ENCODE measurements around the gene SLC25A22.

The SLC25A22 gene

DNA sequence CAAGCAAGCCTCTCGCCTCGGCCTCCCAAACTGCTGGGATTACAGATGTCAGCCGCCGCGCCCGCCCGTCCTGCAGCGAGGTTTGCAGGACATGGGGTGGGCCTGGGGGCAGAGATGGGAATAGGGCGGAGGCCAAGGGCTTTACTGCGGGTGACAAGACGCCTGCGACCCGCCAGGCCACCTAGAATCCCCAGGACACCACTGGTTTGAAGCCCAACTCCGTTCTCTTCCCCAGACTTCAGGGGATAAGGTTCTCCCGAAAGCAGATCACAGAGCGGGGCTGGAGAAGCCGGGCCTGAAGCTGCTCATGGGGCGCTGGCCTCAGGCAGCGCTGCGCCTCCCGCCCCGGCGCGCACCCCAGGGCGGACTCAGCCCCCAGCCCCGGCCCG, 43.9 kb upstream of the SLC25A22 start:
- H3K4me1 ChIP-seq (ENCODE audit: control insufficient read depth in 5 of 5, insufficient read depth in 5 of 5, low read length in 5 of 5), result peaks cover 15 to 86% (median 71%) of the 10 kb centered on the region in 5 donors
- H3K27me3 ChIP-seq (ENCODE audit: control insufficient read depth in 5 of 5, insufficient read depth in 4 of 5, low read length in 5 of 5), result no peaks in the 10 kb centered on the region
- peak overlapping the region; percentile 84 to 94 (median 86) for H3K4me3 ChIP-seq (ENCODE audit: low read depth in 1 of 5, low read length in 5 of 5)
- peak overlapping the region; percentile 92 for H3K27ac ChIP-seq (ENCODE audit: low read depth, low read length)
- H3K9me3 ChIP-seq (ENCODE audit: control insufficient read depth in 5 of 5, low read length in 5 of 5), result no peaks in the 10 kb centered on the region
- H3K9ac ChIP-seq (ENCODE audit: low read length in 5 of 5), result peak overlapping the region in 4 of 5 donors; percentile 76 to 86 (median 84)
- peaks cover 0 to 42% (median 37%) of the 10 kb centered on the region in 5 donors for H3K36me3 ChIP-seq (ENCODE audit: control insufficient read depth in 5 of 5, insufficient read depth in 5 of 5, low read length in 5 of 5)

DNA sequence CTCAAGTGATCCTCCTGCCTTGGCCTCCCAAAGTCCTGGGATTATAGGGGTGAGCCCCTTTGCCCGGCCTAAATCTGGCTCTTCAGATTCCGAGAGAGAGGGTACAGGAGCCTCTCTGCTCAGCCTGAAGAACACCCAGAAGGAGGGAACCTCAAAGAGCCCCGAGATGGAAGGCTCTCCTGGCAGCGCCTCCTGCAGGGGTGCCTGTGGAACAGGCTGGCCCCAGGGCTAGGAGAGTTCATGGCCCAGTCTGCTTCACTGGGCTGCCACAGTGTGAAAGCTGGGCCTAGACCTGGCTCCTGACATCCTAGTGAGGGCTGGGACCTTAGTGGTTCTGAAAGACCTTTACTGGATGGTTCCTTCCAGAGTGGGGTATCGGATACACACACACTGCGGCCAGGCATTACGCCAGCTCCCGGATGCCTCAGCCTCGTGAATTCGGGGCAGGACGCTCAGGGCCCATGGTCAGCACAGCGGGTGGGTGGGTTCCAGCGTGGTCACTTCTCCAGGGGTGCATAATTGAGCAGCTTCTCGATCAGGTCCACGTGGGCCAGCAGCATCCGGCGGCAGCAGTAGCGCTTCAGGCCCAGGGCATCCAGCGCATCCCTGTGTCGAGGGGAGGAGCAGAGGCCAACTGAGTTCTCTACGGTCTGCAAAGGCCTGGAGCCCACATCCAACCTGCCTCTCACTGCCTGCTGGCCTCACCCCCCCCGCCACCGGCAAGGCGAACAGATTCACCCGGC, 42.0 kb upstream of the SLC25A22 start:
- Histone ChIP-seq H3K4me1 (ENCODE audit: control insufficient read depth in 5 of 5, insufficient read depth in 5 of 5, low read length in 5 of 5) (peaks cover 11 to 78% (median 57%) of the 10 kb centered on the region in 5 donors), H3K9ac (ENCODE audit: low read length in 5 of 5) (peak overlapping the region in 4 of 5 donors; percentile 6 to 57 (median 40)), H3K27ac (ENCODE audit: low read depth, low read length) (peak overlapping the region; percentile 72), H3K9me3 (ENCODE audit: control insufficient read depth in 5 of 5, low read length in 5 of 5) (no peaks in the 10 kb centered on the region), H3K4me3 (ENCODE audit: low read depth in 1 of 5, low read length in 5 of 5) (peak overlapping the region in 1 of 5 donors; percentile 94), H3K36me3 (ENCODE audit: control insufficient read depth in 5 of 5, insufficient read depth in 5 of 5, low read length in 5 of 5) (peaks cover 0 to 52% (median 47%) of the 10 kb centered on the region in 5 donors), H3K27me3 (ENCODE audit: control insufficient read depth in 5 of 5, insufficient read depth in 4 of 5, low read length in 5 of 5) (no peaks in the 10 kb centered on the region)

DNA sequence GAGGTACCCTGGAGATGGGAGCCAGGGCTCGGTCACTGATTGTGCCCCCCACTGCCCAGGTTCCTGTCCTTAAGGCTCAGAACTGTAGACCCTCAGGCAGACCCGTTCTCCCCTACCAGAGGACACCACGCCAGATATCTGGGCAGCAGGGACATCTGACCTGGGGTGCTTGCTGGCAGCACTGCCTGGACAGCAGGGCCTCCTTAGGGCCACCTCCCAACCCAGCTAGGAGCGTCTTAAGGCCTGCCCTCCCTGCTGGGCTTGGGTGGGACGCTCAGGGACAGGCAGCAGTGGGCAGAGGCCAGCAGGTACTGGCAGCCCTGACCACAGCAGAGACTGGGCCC, 41.2 kb upstream of the SLC25A22 start:
- Histone ChIP-seq H3K4me1 (ENCODE audit: control insufficient read depth in 5 of 5, insufficient read depth in 5 of 5, low read length in 5 of 5) (peaks cover 12 to 79% (median 56%) of the 10 kb centered on the region in 5 donors), H3K27ac (ENCODE audit: low read depth, low read length) (no peak overlapping the region), H3K36me3 (ENCODE audit: control insufficient read depth in 5 of 5, insufficient read depth in 5 of 5, low read length in 5 of 5) (peaks cover 0 to 52% (median 47%) of the 10 kb centered on the region in 5 donors)

DNA sequence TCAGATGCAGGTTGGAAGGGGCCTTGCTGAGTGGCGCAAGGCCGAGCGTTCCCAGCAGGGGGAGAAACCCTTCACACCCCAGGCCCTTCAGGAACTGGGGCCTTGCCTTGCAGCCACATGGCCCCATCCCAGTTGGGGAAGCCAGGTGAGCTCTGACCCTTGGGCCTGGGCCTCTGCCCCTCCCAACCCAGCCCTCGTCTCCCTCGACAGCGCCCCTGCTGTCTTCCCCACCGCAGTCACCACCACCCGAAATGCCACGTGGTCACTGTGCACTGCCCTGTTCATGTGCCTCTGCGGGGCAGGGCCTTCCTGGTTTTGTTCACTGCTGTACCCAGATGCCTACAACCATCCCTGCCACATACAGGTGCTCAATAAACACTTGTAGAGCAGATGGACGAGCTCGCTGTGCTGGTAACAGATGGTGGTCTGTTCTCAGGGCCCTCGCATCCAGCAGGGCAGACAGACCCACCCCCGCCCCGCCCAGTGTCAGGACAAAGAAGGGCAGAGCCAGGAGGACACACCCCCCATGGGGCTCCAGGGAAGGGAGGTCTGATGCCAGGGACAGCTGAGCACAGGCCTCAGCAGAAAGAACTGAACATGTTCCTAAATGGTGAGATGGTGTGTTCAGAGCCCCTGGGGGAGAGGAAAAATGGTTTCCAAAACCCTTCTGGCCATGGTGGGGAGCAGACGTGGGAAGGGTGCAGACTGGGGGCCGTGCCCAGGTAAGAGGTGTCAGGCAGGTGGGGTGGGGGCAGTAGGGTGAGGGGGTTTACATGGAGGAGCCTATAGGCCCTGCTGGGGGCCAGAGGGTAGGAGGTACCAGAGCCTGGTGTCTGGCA, 40.6 kb upstream of the SLC25A22 start:
- Histone ChIP-seq H3K4me1 (ENCODE audit: control insufficient read depth in 5 of 5, insufficient read depth in 5 of 5, low read length in 5 of 5) (peaks cover 12 to 79% (median 57%) of the 10 kb centered on the region in 5 donors), H3K9ac (ENCODE audit: low read length in 5 of 5) (no peak overlapping the region), H3K36me3 (ENCODE audit: control insufficient read depth in 5 of 5, insufficient read depth in 5 of 5, low read length in 5 of 5) (peaks cover 0 to 52% (median 47%) of the 10 kb centered on the region in 5 donors), H3K9me3 (ENCODE audit: control insufficient read depth in 5 of 5, low read length in 5 of 5) (no peaks in the 10 kb centered on the region), H3K27ac (ENCODE audit: low read depth, low read length) (no peak overlapping the region), H3K4me3 (ENCODE audit: low read depth in 1 of 5, low read length in 5 of 5) (no peak overlapping the region), H3K27me3 (ENCODE audit: control insufficient read depth in 5 of 5, insufficient read depth in 4 of 5, low read length in 5 of 5) (no peaks in the 10 kb centered on the region)

More for the DNA sequence above, 41.2 kb upstream of the SLC25A22 start:
- Histone ChIP-seq H3K4me3 (ENCODE audit: low read depth in 1 of 5, low read length in 5 of 5) (no peak overlapping the region), H3K9ac (ENCODE audit: low read length in 5 of 5) (peak overlapping the region in 1 of 5 donors; percentile 41), H3K9me3 (ENCODE audit: control insufficient read depth in 5 of 5, low read length in 5 of 5) (no peaks in the 10 kb centered on the region), H3K27me3 (ENCODE audit: control insufficient read depth in 5 of 5, insufficient read depth in 4 of 5, low read length in 5 of 5) (no peaks in the 10 kb centered on the region)

DNA sequence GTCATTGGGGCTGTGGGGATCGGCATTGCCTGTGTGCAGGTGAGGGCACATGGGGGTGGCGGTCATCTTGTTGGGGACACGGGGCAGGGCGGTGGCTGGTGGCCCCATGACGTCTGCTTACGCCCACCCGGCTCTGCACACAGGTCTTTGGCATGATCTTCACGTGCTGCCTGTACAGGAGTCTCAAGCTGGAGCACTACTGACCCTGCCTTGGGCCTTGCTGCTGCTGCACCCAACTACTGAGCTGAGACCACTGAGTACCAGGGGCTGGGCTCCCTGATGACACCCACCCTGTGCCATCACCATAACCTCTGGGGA, 39.9 kb upstream of the SLC25A22 start:
- no peak overlapping the region for H3K4me3 ChIP-seq (ENCODE audit: low read depth in 1 of 5, low read length in 5 of 5)
- no peak overlapping the region for H3K9ac ChIP-seq (ENCODE audit: low read length in 5 of 5)
- H3K9me3 ChIP-seq (ENCODE audit: control insufficient read depth in 5 of 5, low read length in 5 of 5), result no peaks in the 10 kb centered on the region
- H3K27me3 ChIP-seq (ENCODE audit: control insufficient read depth in 5 of 5, insufficient read depth in 4 of 5, low read length in 5 of 5), result no peaks in the 10 kb centered on the region
- H3K27ac ChIP-seq (ENCODE audit: low read depth, low read length), result no peak overlapping the region
- peaks cover 0 to 52% (median 47%) of the 10 kb centered on the region in 5 donors for H3K36me3 ChIP-seq (ENCODE audit: control insufficient read depth in 5 of 5, insufficient read depth in 5 of 5, low read length in 5 of 5)
- peaks cover 12 to 76% (median 55%) of the 10 kb centered on the region in 5 donors for H3K4me1 ChIP-seq (ENCODE audit: control insufficient read depth in 5 of 5, insufficient read depth in 5 of 5, low read length in 5 of 5)

DNA sequence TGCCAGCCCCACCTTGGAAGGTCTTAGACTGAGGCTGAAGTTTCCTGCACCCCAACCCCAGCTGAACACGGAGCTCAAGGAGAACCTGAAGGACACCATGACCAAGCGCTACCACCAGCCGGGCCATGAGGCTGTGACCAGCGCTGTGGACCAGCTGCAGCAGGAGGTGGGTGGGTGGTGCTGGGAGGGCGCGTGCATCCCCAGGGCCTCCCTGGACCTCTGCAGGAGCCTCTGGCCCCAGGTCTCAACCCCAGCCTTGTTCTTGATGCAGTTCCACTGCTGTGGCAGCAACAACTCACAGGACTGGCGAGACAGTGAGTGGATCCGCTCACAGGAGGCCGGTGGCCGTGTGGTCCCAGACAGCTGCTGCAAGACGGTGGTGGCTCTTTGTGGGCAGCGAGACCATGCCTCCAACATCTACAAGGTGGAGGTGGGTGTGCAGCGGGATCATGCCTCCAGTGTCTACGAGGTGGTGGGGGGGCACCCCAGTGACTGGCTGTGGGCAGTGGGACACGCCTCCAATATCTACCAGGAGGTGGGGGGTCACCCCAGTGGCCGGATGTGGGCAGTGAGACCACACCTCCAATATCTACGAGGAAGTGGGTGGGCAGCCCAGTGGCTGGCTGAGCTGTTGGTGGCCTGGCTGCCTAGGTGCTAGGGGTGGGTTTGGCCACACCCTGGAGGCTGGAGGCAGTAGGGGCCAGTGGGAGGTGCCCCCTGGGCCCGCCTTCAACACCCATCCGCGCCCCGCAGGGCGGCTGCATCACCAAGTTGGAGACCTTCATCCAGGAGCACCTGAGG, 39.3 kb upstream of the SLC25A22 start:
- no peaks in the 10 kb centered on the region for H3K27me3 ChIP-seq (ENCODE audit: control insufficient read depth in 5 of 5, insufficient read depth in 4 of 5, low read length in 5 of 5)
- no peak overlapping the region for H3K9ac ChIP-seq (ENCODE audit: low read length in 5 of 5)
- H3K4me1 ChIP-seq (ENCODE audit: control insufficient read depth in 5 of 5, insufficient read depth in 5 of 5, low read length in 5 of 5), result peaks cover 12 to 78% (median 57%) of the 10 kb centered on the region in 5 donors
- no peak overlapping the region for H3K4me3 ChIP-seq (ENCODE audit: low read depth in 1 of 5, low read length in 5 of 5)
- H3K9me3 ChIP-seq (ENCODE audit: control insufficient read depth in 5 of 5, low read length in 5 of 5), result no peaks in the 10 kb centered on the region
- H3K36me3 ChIP-seq (ENCODE audit: control insufficient read depth in 5 of 5, insufficient read depth in 5 of 5, low read length in 5 of 5), result peaks cover 0 to 52% (median 47%) of the 10 kb centered on the region in 5 donors
- H3K27ac ChIP-seq (ENCODE audit: low read depth, low read length), result peak overlapping the region; percentile 23

DNA sequence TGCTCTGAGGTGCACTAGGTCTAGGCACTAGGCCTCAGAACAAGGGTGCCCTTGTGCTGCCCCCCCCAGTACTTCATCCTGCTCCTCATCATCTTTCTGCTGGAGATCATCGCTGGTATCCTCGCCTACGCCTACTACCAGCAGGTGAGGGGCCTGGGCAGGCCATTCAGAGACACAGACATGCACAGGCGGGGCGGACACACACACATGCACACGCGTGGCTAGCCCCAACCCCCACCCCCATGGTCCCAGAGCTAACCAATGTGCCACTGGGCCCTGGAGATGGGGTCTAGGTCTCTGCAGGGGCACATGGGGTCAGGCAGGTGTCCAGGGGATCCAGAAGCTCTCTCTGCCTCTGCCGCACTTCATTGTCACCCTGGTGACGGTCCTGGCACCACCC, 38.6 kb upstream of the SLC25A22 start:
- Histone ChIP-seq H3K4me3 (ENCODE audit: low read depth in 1 of 5, low read length in 5 of 5) (no peak overlapping the region), H3K36me3 (ENCODE audit: control insufficient read depth in 5 of 5, insufficient read depth in 5 of 5, low read length in 5 of 5) (peaks cover 0 to 52% (median 47%) of the 10 kb centered on the region in 5 donors), H3K9me3 (ENCODE audit: control insufficient read depth in 5 of 5, low read length in 5 of 5) (no peaks in the 10 kb centered on the region), H3K9ac (ENCODE audit: low read length in 5 of 5) (no peak overlapping the region), H3K27me3 (ENCODE audit: control insufficient read depth in 5 of 5, insufficient read depth in 4 of 5, low read length in 5 of 5) (no peaks in the 10 kb centered on the region), H3K4me1 (ENCODE audit: control insufficient read depth in 5 of 5, insufficient read depth in 5 of 5, low read length in 5 of 5) (peaks cover 12 to 82% (median 61%) of the 10 kb centered on the region in 5 donors), H3K27ac (ENCODE audit: low read depth, low read length) (peak overlapping the region; percentile 23)

DNA sequence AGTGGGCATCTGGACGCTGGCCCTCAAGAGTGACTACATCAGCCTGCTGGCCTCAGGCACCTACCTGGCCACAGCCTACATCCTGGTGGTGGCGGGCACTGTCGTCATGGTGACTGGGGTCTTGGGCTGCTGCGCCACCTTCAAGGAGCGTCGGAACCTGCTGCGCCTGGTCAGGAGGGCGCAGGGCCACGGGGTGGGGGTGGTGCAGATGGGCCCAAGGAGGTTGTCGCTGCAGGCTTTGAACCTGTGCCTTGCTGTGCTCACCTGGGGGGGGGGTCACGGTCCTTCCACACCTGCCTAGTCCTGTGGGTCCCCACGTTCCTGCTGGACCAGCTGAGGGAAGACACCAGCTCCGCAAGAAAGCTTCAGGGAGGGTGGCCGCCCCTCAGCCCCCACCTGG, 38.2 kb upstream of the SLC25A22 start:
- Histone ChIP-seq H3K27me3 (ENCODE audit: control insufficient read depth in 5 of 5, insufficient read depth in 4 of 5, low read length in 5 of 5) (no peaks in the 10 kb centered on the region), H3K9ac (ENCODE audit: low read length in 5 of 5) (no peak overlapping the region), H3K4me1 (ENCODE audit: control insufficient read depth in 5 of 5, insufficient read depth in 5 of 5, low read length in 5 of 5) (peaks cover 12 to 82% (median 60%) of the 10 kb centered on the region in 5 donors), H3K9me3 (ENCODE audit: control insufficient read depth in 5 of 5, low read length in 5 of 5) (no peaks in the 10 kb centered on the region), H3K36me3 (ENCODE audit: control insufficient read depth in 5 of 5, insufficient read depth in 5 of 5, low read length in 5 of 5) (peaks cover 0 to 52% (median 47%) of the 10 kb centered on the region in 5 donors), H3K27ac (ENCODE audit: low read depth, low read length) (peak overlapping the region; percentile 23), H3K4me3 (ENCODE audit: low read depth in 1 of 5, low read length in 5 of 5) (no peak overlapping the region)

DNA sequence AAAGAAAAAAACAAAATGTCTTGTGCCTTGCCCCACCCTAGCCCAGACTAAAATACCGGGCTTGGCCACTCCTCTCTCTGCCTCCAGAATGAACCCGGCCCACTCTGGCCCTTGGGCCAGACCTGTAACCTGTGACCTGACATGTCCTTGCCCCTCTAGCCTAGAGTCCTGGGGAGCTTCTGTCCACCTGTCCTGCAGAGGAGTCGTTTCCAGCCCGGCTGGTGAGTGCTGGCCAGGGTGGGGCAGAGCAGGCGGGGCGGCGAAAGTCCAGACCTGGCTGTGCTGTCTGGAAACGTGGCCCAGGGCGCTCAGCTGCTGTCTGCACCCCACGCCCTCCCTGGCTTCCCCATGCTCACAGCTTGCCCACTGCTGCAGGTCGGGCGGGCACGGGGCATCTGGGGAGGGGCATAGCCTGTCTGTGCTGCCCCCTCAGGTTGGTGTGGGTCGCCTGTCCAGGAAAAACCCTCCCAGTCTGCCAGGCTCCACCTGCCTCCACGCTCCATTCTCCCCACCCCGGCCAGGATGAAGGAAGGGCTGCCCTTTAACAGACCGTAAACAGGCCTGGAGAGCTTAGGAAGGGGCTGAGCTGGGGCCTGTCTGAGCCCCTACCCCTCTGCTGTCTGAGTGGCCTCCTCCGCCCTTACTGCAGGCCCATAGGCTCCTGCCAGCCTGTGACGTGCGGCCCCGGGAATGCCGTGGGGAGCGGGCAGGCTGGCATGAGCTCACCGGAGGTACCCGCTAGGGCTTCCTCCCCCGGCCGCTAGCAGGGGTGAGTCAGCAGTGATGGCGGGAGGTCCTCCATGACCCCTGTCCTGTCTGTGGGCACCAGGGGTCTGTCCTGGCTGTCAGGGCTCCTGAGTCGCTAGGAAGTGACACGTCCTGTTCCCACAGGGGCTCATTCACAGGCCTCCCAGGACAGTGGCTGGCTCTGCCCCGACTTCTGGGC, 36.6 kb upstream of the SLC25A22 start:
- peak overlapping the region; percentile 94 for H3K27ac ChIP-seq (ENCODE audit: low read depth, low read length)
- peaks cover 3 to 82% (median 62%) of the 10 kb centered on the region in 5 donors for H3K4me1 ChIP-seq (ENCODE audit: control insufficient read depth in 5 of 5, insufficient read depth in 5 of 5, low read length in 5 of 5)
- H3K9ac ChIP-seq (ENCODE audit: low read length in 5 of 5), result peak overlapping the region in 4 of 5 donors; percentile 61 to 95 (median 68)
- no peaks in the 10 kb centered on the region for H3K9me3 ChIP-seq (ENCODE audit: control insufficient read depth in 5 of 5, low read length in 5 of 5)
- peak overlapping the region; percentile 47 to 81 (median 70) for H3K4me3 ChIP-seq (ENCODE audit: low read depth in 1 of 5, low read length in 5 of 5)
- H3K36me3 ChIP-seq (ENCODE audit: control insufficient read depth in 5 of 5, insufficient read depth in 5 of 5, low read length in 5 of 5), result peaks cover 0 to 36% (median 36%) of the 10 kb centered on the region in 5 donors
- H3K27me3 ChIP-seq (ENCODE audit: control insufficient read depth in 5 of 5, insufficient read depth in 4 of 5, low read length in 5 of 5), result no peaks in the 10 kb centered on the region

Measured in subcutaneous abdominal adipose tissue (tissue), 5 donors.